ENCODE results near the gene SYNE2. TPM values are rescaled to one million over a fixed set of nuclear protein-coding genes. Genes with fewer than 3 reads are reported as not detected.

Gene SYNE2
- total RNA-seq, 1 donor from 2014 or later: 44.2 TPM

DNA sequence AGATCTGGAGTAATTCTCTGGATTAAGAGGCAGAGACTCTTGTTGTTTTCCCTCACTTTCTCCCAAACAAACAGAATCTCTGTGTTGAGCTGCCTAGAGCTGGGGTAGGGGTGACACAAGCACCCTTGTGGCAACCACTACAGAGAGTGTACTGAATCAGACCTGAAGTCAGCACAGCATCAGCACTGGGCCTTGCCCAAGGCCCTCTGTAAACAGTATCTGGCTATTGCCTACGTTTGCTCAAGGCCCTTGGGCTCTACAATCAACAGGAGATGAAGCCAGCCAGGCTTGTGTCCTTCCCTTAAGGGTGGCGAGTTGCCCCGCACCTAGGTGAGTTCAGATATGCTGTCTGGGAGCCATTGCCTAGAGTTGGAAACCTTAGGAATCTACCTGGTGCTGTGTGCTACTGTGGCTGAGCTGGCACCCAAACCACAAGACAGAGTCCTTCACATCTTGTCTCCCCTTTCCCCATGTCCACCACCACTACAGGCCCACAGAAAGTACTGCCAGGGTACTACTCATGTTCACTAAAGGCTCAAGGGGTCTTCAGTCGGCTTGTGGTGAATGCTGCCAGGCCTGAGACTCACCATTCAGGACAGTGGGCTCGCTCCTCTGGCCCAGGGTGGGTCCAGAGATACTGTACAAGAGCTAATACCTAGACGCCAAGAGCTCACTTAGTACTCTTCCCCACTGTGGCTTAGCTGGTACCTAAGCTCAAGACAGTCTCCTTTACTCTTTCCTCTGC lies 206.8 kb downstream of the SYNE2 start:
- TF ChIP-seq, protein P1, sequence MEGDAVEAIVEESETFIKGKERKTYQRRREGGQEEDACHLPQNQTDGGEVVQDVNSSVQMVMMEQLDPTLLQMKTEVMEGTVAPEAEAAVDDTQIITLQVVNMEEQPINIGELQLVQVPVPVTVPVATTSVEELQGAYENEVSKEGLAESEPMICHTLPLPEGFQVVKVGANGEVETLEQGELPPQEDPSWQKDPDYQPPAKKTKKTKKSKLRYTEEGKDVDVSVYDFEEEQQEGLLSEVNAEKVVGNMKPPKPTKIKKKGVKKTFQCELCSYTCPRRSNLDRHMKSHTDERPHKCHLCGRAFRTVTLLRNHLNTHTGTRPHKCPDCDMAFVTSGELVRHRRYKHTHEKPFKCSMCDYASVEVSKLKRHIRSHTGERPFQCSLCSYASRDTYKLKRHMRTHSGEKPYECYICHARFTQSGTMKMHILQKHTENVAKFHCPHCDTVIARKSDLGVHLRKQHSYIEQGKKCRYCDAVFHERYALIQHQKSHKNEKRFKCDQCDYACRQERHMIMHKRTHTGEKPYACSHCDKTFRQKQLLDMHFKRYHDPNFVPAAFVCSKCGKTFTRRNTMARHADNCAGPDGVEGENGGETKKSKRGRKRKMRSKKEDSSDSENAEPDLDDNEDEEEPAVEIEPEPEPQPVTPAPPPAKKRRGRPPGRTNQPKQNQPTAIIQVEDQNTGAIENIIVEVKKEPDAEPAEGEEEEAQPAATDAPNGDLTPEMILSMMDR (conservative IDR thresholded peaks at IDR 0.05; ENCODE audit: low read depth, low read length): no peak
- no peak overlapping the region for H3K4me3 ChIP-seq (ENCODE audit: low read depth, low read length)
- no peak for DNase-seq (ENCODE audit: low read depth)

DNA sequence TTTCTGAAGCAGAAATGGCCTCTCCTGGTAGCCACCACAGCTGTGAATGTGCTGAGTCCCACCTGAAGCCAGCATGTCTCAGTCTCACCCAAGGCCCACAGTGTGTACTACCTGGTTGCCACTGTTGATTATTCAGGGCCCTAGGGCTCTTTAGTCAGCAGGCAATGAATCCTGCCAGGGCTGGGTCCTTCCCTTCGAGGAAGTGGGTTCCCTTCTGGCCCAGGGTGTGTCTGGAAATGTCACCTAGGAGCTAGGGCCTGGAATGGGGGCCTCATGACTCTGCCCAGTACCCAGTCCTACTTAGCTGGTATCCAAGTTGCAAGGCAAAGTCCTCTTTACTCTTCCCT lies 207.4 kb downstream of the SYNE2 start:
- no peak for DNase-seq (ENCODE audit: low read depth)
- TF ChIP-seq, protein P1 (conservative IDR thresholded peaks at IDR 0.05; ENCODE audit: low read depth, low read length): no peak
- no peak overlapping the region for H3K4me3 ChIP-seq (ENCODE audit: low read depth, low read length)

DNA sequence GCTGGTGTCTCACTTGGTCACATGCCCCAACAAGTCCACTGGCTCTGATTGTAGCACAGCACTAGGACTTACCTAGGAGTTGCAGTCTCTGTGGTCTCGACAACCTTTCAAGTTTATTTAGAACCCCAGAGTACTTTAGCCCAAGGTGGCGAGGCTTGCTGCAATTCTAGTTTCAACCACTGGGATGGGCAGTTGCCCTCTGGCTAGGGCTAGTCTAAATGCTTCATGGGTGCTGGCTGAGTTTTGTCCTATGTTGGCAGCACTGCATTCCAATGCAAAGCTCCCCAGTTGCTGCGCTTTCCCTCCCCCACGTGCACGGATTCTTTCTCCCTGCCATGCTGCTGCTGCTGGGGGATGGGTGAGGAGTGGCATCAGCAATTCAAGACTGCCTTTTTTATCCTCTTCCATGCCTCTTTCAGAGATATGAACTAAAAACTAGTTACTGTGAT lies 207.9 kb downstream of the SYNE2 start:
- DNase-seq (ENCODE audit: low read depth): no peak
- no peak overlapping the region for H3K4me3 ChIP-seq (ENCODE audit: low read depth, low read length)
- TF ChIP-seq, protein P1 (conservative IDR thresholded peaks at IDR 0.05; ENCODE audit: low read depth, low read length): peak; percentile 55

DNA sequence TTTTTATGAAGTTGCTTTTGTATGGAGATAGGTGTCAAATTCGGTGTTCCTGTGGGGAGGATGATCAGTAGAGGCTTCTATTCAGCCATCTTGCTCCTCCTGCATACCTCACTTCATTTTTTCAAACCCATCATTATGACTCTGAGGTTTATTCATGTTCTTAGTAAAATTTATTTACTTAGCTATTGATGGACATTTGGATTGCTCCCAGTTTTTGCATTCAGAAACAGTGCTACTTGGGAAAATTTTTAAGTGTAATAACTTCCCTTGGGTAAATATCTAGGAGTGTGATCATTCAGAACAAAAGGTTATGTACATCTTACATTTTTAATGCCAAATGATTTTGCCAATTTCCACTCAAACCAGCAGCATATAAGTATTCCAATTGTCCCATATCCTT lies 208.3 kb downstream of the SYNE2 start:
- TF ChIP-seq, protein P1 (conservative IDR thresholded peaks at IDR 0.05; ENCODE audit: low read depth, low read length): no peak
- H3K4me3 ChIP-seq (ENCODE audit: low read depth, low read length): no peak overlapping the region
- no peak for DNase-seq (ENCODE audit: low read depth)

DNA sequence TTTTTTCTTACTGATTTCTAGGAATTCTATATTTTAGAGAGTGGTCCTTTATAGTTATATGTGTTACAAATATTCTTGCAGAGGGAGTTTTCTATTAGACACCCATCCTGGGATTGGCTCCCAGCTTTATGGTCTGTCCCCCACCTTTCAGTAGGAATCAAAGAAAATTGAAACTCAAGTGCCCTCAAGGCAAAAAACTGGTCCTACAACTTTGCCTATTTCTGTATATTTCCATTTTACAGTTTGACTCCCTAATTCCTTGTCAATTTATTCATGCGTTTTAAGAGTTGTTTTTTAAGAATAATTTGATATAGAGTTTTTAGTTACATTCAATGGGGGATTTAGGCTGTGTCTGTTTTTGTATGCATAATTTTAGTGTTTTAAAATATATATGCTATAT lies 208.9 kb downstream of the SYNE2 start:
- no peak overlapping the region for H3K4me3 ChIP-seq (ENCODE audit: low read depth, low read length)
- no peak for DNase-seq (ENCODE audit: low read depth)
- TF ChIP-seq, protein P1 (conservative IDR thresholded peaks at IDR 0.05; ENCODE audit: low read depth, low read length): no peak

DNA sequence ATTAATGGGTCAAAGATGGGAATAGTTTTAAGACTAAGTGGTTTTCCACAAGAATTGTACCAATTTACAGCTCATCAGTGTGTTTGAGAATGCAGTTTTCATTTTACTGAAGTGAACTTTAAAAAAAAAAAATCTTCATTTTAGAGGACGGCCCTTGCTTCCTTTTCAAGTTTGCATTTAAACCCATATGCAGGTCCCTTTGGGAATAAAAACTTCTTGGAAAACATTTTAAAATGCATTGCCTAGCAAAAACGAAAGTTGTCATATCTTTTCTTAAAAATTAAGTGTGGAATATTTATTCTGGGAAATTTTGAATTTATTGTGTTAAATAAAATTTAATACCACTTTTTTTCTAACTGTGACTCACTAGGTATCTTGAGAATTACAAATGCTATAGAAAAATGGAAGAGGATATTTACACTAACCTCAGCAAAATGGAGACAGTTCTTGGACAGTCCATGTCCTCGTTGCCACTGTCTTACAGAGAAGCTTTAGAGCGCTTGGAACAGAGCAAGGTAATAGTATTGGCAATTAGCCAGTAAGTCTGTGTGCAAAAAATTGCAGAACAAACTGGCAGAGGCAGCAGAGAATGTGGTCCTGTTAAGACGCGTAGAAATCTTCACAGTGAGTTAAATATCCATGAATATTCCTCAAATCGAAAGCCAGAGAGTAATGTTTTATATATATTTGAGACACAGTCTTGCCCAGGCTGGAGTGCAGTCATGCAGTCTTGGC lies 209.7 kb downstream of the SYNE2 start:
- DNase-seq (ENCODE audit: low read depth): no peak
- H3K4me3 ChIP-seq (ENCODE audit: low read depth, low read length): no peak overlapping the region
- TF ChIP-seq, protein P1 (conservative IDR thresholded peaks at IDR 0.05; ENCODE audit: low read depth, low read length): no peak
